ENCODE data around the gene TXNDC8.

- TF ChIP-seq POLR2AphosphoS5 (IDR thresholded peaks at IDR 0.05; ENCODE audit: borderline replicate concordance, low read depth, low read length): no peak
- TF ChIP-seq EZH2 (IDR thresholded peaks at IDR 0.05): no peak
Observed at GRCh38 chr9:110257956-110258355, 79.7 kb downstream of the TXNDC8 start.

Data from SK-N-MC (cell line).